Epithelial cell of proximal tubule (primary cell): ENCODE measurements around the gene PCCA. TPM values are rescaled to one million over a fixed set of nuclear protein-coding genes. Genes with fewer than 3 reads are reported as not detected.

ENCODE experiments used
- DNase-seq: peaks from one replicate; pipeline ENCODE4 v3.0.0-alpha.2; 2011; ENCODE audit warnings: low read depth
- H3K4me3 ChIP-seq: 2 replicates; pipeline ENCODE4 v1.5.1; 2011; ENCODE audit warnings: low read depth, mild to moderate bottlenecking, low read length
- CTCF ChIP-seq: conservative IDR thresholded peaks from 2 replicates; pipeline ENCODE4 v1.5.1; 2012; ENCODE audit warnings: low read depth, mild to moderate bottlenecking, low read length
- total RNA-seq: library from RNA; depleted of rRNA; stranded (reverse); fragments of >200 nt; gene quantifications from 2 replicates; pipeline ENCODE4 v1.2.3, GENCODE V29; 2015

The PCCA gene
- total RNA-seq, 1 donor from 2014 or later, result 17.8 TPM

- no peak for TF ChIP-seq CTCF
- no peak for DNase-seq
- H3K4me3 ChIP-seq, result no peak overlapping the region
Observed at GRCh38 chr13:100460791-100461190, 371.9 kb downstream of the PCCA start.

GRCh38 chr13:100461309-100462030, 372.6 kb downstream of the PCCA start:
- no peak for TF ChIP-seq CTCF
- DNase-seq, result no peak
- no peak overlapping the region for H3K4me3 ChIP-seq

GRCh38 chr13:100464006-100464405, 375.1 kb downstream of the PCCA start:
- no peak for DNase-seq
- TF ChIP-seq CTCF, result no peak
- H3K4me3 ChIP-seq, result no peak overlapping the region

- no peak for TF ChIP-seq CTCF
- no peak overlapping the region for H3K4me3 ChIP-seq
- no peak for DNase-seq
Observed at GRCh38 chr13:100465558-100465957, 376.7 kb downstream of the PCCA start.

GRCh38 chr13:100470866-100471505, 382.1 kb downstream of the PCCA start:
- no peak for TF ChIP-seq CTCF
- DNase-seq, result no peak
- no peak overlapping the region for H3K4me3 ChIP-seq

GRCh38 chr13:100473087-100473486, 384.2 kb downstream of the PCCA start:
- DNase-seq, result no peak
- H3K4me3 ChIP-seq, result no peak overlapping the region
- TF ChIP-seq CTCF, result no peak
